K562 (cell line): ENCODE data around the gene ZNF441. TPM values are rescaled to one million over a fixed set of nuclear protein-coding genes. Genes with fewer than 3 reads are reported as not detected.

Source experiments
- CBX3 ChIP-seq, 2 experiments: IDR thresholded peaks; 1 replicate in 1 of 2; 2 replicates in 1 of 2; pipeline ENCODE4 v1.6.1; 2012; ENCODE audit warnings: inconsistent platforms in 2 of 2, low read length in 2 of 2, borderline replicate concordance in 1 of 2, control low read depth in 1 of 2
- CHD2 ChIP-seq: IDR thresholded peaks from 2 replicates; pipeline ENCODE4 v1.6.1; 2011; ENCODE audit warnings: low read depth, low read length
- HDAC2 ChIP-seq: fragments of 450-650 bp; IDR thresholded peaks from 2 replicates; pipeline ENCODE4 v1.6.1; 2016; ENCODE audit warnings: mild to moderate bottlenecking
- HIVEP1 ChIP-seq: fragments of 250-450 bp; sonication (Bioruptor Pico); IDR thresholded peaks from 2 replicates; pipeline ENCODE4 v1.4.0; 2020; ENCODE audit warnings: mild to moderate bottlenecking
- MBD2 ChIP-seq: sonication (generic); IDR thresholded peaks from 2 replicates; pipeline ENCODE4 v1.6.1; 2016; ENCODE audit warnings: low read depth, borderline replicate concordance
- MTA2 ChIP-seq: fragments of 450-650 bp; IDR thresholded peaks from 2 replicates; pipeline ENCODE4 v1.6.1; 2016; ENCODE audit warnings: low read depth
- NFIX ChIP-seq: fragments of 250-450 bp; sonication (Bioruptor Pico); IDR thresholded peaks from 2 replicates; pipeline ENCODE4 v1.4.0; 2020; ENCODE audit warnings: low read depth, mild to moderate bottlenecking, moderate library complexity
- POLR2H ChIP-seq: IDR thresholded peaks from 2 replicates; pipeline ENCODE4 v1.6.1; 2016; ENCODE audit warnings: missing genetic modification characterization, low read depth, mild to moderate bottlenecking, control low read depth, missing compliant biosample characterization, moderate library complexity
- RBM15 ChIP-seq: fragments of 200-400 bp; formaldehyde crosslinking; IDR thresholded peaks from 2 replicates; pipeline ENCODE4 v1.6.1; 2018; ENCODE audit warnings: mild to moderate bottlenecking, low read length, moderate library complexity; ENCODE audit not compliant: insufficient read depth
- SIX5 ChIP-seq, 2 experiments: IDR thresholded peaks; 2 replicates each; pipeline ENCODE4 v1.6.1; 2011; ENCODE audit warnings: low read length in 2 of 2, borderline replicate concordance in 1 of 2, low read depth in 1 of 2, mild to moderate bottlenecking in 1 of 2, moderate library complexity in 1 of 2; ENCODE audit not compliant: insufficient read depth in 1 of 2
- SMAD2 ChIP-seq: fragments of 150-350 bp; IDR thresholded peaks from 2 replicates; pipeline ENCODE4 v1.6.1; 2014; ENCODE audit warnings: low read depth, mild to moderate bottlenecking, low read length
- SREBF1 ChIP-seq: fragments of 150-350 bp; IDR thresholded peaks from 2 replicates; pipeline ENCODE4 v1.6.1; 2014; ENCODE audit warnings: antibody characterized with exemption, low read depth, low read length, borderline replicate concordance
- ZBTB2 ChIP-seq: fragments of 450-650 bp; IDR thresholded peaks from 2 replicates; pipeline ENCODE4 v1.6.1; 2016; ENCODE audit warnings: antibody characterized with exemption
- ZBTB49 ChIP-seq: sonication (generic); formaldehyde crosslinking; IDR thresholded peaks from 2 replicates; pipeline ENCODE4 v1.8.0; 2022; ENCODE audit warnings: missing genetic modification reagents, mild to moderate bottlenecking, borderline replicate concordance
- ZKSCAN8 ChIP-seq: fragments of 200-800 bp; sonication (Bioruptor generic); IDR thresholded peaks from 2 replicates; pipeline ENCODE4 v1.6.1; 2016; ENCODE audit warnings: missing genetic modification characterization, missing compliant biosample characterization
- ZNF699 ChIP-seq: fragments of 250-450 bp; sonication (Bioruptor Pico); IDR thresholded peaks from 2 replicates; pipeline ENCODE4 v1.8.0; 2021; ENCODE audit warnings: mild to moderate bottlenecking, moderate library complexity; ENCODE audit not compliant: insufficient replicate concordance
- polyA plus RNA-seq, 8 experiments: library from polyadenylated mRNA; depleted of rRNA in 4 of 8; stranded (reverse) in 5 of 8; unstranded in 3 of 8; fragments of >200 nt; fragmentation: Nextera tagmentation in 2 of 8; fragmentation: Illumina TruSeq in 1 of 8; extraction: Ambion mirVana in 2 of 8; extraction: Trizol in 1 of 8; gene quantifications; 2 replicates each; pipeline versions ENCODE4 v1.2.1 to v1.2.3, GENCODE V29; 2011 to 2014; ENCODE audit warnings: inconsistent platforms in 1 of 8, missing spikeins in 1 of 8
- total RNA-seq, 7 experiments: library from RNA; depleted of rRNA in 6 of 7; stranded (reverse); fragments of >200 nt in 6 of 7; fragmentation: Illumina TruSeq in 2 of 7; extraction: Trizol in 2 of 7; gene quantifications; 2 replicates each; pipeline versions ENCODE4 v1.2.1 to v1.2.3, GENCODE V29; 2011 to 2021; ENCODE audit warnings: low replicate concordance in 1 of 7
- TF ChIP-seq, protein P1 (sequence below): sonication (generic); formaldehyde crosslinking; IDR thresholded peaks from 2 replicates; pipeline ENCODE4 v1.8.0; 2022; ENCODE audit warnings: mild to moderate bottlenecking, missing genetic modification reagents, borderline replicate concordance

Gene ZNF441
- total and polyA plus RNA-seq, 9 of the 15 experiments (the other 6 are each of a cell fraction or from before 2014, with no cell fraction given): 1.9 to 14.0 (median 7.8) TPM

DNA sequence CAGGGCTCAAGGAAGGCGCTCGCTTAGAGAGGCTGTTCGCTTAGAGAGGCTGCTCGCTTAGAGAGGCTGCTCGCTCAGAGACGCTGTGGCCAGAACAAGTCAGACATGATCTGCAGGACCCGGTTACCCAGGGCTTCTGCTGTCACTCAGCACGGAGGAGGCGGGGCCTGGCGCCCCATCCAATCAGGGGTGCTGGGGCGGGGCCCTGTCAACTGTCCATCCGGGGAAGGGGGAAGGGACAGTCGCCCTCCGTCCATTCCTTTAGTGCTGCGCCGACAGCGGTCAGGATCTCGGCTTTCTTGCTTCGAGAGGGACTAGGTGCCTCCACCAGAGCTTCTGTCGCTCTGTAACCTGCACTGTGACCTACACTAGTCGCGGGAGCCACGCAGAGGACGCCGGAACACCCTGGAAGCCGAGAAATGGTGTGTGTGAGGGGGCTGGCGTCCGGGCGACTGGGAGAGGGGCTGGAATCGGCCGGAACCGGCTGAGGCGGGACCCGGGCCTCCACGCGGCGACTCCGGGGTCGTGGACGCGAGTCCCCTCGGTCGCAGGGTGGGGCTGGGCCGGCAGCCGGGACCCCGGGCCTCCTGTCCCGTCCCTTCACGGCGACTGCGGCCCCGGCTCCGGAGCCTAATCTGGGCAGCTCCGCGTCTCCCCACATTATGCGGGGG is 47.4 kb downstream of the ZNF441 start, which contains the start of gene ZNF440 (continued):
- TF ChIP-seq ZBTB49: no peak
- TF ChIP-seq SMAD2: no peak
- TF ChIP-seq MTA2: no peak
- TF ChIP-seq RBM15: no peak
- TF ChIP-seq HDAC2: no peak
- TF ChIP-seq SIX5 (IDR thresholded peaks at IDR 0.05; ENCODE audit: borderline replicate concordance in 1 of 2, insufficient read depth in 1 of 2, low read depth in 1 of 2, low read length in 2 of 2): no peak
- TF ChIP-seq, protein P1, sequence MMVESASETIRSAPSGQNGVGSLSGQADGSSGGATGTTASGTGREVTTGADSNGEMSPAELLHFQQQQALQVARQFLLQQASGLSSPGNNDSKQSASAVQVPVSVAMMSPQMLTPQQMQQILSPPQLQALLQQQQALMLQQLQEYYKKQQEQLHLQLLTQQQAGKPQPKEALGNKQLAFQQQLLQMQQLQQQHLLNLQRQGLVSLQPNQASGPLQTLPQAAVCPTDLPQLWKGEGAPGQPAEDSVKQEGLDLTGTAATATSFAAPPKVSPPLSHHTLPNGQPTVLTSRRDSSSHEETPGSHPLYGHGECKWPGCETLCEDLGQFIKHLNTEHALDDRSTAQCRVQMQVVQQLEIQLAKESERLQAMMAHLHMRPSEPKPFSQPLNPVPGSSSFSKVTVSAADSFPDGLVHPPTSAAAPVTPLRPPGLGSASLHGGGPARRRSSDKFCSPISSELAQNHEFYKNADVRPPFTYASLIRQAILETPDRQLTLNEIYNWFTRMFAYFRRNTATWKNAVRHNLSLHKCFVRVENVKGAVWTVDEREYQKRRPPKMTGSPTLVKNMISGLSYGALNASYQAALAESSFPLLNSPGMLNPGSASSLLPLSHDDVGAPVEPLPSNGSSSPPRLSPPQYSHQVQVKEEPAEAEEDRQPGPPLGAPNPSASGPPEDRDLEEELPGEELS: no peak
- TF ChIP-seq ZKSCAN8 (CRISPR knock-in tag): no peak
- TF ChIP-seq HIVEP1 (CRISPR knock-in tag): peak; percentile 28; the same call in 1 of the 2 replicates
- no peak for TF ChIP-seq CBX3 (IDR thresholded peaks at IDR 0.05; ENCODE audit: borderline replicate concordance in 1 of 2, low read length in 2 of 2)
- TF ChIP-seq CHD2: peak; percentile 67
- no peak for TF ChIP-seq ZBTB2
- no peak for TF ChIP-seq ZNF699 (CRISPR knock-in tag)
- TF ChIP-seq NFIX (CRISPR knock-in tag): no peak
- peak; percentile 82; the same call in 1 of the 2 replicates for TF ChIP-seq MBD2
- peak; percentile 90 for TF ChIP-seq POLR2H (tag)
- no peak for TF ChIP-seq SREBF1
